ENCODE data around the gene CYGB.

DNA sequence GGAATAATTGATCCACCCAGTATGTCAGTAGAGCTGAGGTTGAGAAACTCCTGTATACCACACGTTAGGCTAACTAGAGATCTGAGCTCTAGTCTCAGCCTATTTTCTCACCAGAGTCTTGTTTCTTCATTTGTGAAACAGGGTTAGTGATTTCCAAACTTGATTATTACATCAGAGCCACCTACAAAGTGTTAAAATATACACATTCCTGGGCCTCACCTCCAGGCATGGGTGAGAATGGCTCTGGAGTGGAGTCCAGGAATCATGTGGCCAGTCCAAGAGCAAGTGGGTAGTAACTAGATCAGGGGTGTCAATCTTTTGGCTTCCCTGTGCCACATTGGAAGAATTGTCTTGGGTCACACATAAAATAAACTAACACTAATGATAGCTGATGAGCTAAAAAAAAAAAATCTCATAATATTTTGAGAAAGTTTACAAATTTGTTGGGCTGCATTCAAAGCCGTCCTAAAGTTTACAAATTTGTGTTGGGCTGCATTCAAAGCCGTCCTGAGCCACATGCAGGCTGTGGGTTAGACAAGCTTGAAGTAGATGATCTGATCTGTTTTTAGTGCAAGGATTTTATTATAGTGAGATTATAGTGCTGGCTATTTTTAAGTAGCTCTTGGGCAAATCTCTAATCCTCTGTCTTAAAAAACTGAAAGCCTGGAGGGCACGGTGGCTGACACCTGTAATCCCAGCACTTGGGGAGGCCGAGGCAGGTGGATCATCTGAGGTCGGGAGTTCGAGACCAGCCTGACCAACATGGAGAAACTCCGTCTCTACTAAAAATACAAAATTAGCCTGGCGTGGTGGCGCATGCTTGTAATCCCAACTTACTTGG is 22.7 kb upstream of the CYGB start:
- TF ChIP-seq FOS (IDR thresholded peaks at IDR 0.05; ENCODE audit: extremely low read depth, insufficient read length) = no peak
- peak; percentile 41; the same call in 1 of the 2 replicates for TF ChIP-seq CEBPB (tag; IDR thresholded peaks at IDR 0.05)
- no peak for TF ChIP-seq ZNF561 (CRISPR knock-in tag; conservative IDR thresholded peaks at IDR 0.05)
- TF ChIP-seq, protein P1, sequence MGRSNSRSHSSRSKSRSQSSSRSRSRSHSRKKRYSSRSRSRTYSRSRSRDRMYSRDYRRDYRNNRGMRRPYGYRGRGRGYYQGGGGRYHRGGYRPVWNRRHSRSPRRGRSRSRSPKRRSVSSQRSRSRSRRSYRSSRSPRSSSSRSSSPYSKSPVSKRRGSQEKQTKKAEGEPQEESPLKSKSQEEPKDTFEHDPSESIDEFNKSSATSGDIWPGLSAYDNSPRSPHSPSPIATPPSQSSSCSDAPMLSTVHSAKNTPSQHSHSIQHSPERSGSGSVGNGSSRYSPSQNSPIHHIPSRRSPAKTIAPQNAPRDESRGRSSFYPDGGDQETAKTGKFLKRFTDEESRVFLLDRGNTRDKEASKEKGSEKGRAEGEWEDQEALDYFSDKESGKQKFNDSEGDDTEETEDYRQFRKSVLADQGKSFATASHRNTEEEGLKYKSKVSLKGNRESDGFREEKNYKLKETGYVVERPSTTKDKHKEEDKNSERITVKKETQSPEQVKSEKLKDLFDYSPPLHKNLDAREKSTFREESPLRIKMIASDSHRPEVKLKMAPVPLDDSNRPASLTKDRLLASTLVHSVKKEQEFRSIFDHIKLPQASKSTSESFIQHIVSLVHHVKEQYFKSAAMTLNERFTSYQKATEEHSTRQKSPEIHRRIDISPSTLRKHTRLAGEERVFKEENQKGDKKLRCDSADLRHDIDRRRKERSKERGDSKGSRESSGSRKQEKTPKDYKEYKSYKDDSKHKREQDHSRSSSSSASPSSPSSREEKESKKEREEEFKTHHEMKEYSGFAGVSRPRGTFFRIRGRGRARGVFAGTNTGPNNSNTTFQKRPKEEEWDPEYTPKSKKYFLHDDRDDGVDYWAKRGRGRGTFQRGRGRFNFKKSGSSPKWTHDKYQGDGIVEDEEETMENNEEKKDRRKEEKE (IDR thresholded peaks at IDR 0.05; ENCODE audit: borderline replicate concordance in 1 of 2, control insufficient read depth in 1 of 2, low read depth in 2 of 2, low read length in 1 of 2) = no peak
- TF ChIP-seq, protein P2, sequence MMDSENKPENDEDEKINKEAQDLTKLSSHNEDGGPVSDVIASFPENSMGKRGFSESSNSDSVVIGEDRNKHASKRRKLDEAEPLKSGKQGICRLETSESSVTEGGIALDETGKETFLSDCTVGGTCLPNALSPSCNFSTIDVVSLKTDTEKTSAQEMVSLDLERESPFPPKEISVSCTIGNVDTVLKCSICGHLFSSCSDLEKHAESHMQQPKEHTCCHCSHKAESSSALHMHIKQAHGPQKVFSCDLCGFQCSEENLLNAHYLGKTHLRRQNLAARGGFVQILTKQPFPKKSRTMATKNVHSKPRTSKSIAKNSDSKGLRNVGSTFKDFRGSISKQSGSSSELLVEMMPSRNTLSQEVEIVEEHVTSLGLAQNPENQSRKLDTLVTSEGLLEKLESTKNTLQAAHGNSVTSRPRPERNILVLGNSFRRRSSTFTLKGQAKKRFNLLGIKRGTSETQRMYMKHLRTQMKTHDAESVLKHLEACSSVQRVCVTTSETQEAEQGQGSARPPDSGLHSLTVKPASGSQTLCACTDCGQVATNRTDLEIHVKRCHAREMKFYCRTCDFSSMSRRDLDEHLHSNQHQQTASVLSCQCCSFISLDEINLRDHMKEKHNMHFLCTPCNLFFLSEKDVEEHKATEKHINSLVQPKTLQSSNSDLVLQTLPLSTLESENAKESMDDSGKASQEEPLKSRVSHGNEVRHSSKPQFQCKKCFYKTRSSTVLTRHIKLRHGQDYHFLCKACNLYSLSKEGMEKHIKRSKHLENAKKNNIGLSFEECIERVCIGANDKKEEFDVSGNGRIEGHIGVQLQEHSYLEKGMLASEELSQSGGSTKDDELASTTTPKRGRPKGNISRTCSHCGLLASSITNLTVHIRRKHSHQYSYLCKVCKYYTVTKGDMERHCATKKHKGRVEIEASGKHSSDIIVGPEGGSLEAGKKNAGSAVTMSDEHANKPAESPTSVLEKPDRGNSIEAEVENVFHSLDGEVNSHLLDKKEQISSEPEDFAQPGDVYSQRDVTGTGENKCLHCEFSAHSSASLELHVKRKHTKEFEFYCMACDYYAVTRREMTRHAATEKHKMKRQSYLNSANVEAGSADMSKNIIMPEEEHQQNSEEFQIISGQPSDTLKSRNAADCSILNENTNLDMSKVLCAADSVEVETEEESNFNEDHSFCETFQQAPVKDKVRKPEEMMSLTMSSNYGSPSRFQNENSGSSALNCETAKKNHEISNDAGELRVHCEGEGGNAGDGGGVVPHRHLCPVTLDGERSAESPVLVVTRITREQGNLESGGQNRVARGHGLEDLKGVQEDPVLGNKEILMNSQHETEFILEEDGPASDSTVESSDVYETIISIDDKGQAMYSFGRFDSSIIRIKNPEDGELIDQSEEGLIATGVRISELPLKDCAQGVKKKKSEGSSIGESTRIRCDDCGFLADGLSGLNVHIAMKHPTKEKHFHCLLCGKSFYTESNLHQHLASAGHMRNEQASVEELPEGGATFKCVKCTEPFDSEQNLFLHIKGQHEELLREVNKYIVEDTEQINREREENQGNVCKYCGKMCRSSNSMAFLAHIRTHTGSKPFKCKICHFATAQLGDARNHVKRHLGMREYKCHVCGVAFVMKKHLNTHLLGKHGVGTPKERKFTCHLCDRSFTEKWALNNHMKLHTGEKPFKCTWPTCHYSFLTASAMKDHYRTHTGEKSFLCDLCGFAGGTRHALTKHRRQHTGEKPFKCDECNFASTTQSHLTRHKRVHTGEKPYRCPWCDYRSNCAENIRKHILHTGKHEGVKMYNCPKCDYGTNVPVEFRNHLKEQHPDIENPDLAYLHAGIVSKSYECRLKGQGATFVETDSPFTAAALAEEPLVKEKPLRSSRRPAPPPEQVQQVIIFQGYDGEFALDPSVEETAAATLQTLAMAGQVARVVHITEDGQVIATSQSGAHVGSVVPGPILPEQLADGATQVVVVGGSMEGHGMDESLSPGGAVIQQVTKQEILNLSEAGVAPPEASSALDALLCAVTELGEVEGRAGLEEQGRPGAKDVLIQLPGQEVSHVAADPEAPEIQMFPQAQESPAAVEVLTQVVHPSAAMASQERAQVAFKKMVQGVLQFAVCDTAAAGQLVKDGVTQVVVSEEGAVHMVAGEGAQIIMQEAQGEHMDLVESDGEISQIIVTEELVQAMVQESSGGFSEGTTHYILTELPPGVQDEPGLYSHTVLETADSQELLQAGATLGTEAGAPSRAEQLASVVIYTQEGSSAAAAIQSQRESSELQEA (IDR thresholded peaks at IDR 0.05; ENCODE audit: low read depth) = no peak
- no peak for TF ChIP-seq CHCHD3 (CRISPR knock-in tag; IDR thresholded peaks at IDR 0.05)
- TF ChIP-seq NFIX (CRISPR knock-in tag; IDR thresholded peaks at IDR 0.05; ENCODE audit: low read depth) = no peak
- no peak for TF ChIP-seq NR1H2 (CRISPR knock-in tag; IDR thresholded peaks at IDR 0.05)
- no peak for TF ChIP-seq NCOA2 (IDR thresholded peaks at IDR 0.05; ENCODE audit: partially characterized antibody in 2 of 2)
- TF ChIP-seq, protein P3, sequence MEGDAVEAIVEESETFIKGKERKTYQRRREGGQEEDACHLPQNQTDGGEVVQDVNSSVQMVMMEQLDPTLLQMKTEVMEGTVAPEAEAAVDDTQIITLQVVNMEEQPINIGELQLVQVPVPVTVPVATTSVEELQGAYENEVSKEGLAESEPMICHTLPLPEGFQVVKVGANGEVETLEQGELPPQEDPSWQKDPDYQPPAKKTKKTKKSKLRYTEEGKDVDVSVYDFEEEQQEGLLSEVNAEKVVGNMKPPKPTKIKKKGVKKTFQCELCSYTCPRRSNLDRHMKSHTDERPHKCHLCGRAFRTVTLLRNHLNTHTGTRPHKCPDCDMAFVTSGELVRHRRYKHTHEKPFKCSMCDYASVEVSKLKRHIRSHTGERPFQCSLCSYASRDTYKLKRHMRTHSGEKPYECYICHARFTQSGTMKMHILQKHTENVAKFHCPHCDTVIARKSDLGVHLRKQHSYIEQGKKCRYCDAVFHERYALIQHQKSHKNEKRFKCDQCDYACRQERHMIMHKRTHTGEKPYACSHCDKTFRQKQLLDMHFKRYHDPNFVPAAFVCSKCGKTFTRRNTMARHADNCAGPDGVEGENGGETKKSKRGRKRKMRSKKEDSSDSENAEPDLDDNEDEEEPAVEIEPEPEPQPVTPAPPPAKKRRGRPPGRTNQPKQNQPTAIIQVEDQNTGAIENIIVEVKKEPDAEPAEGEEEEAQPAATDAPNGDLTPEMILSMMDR (IDR thresholded peaks at IDR 0.05 in 2 of 3, conservative IDR thresholded peaks at IDR 0.05 in 1 of 3; ENCODE audit: insufficient read depth in 2 of 3, low read depth in 1 of 3, low read length in 3 of 3) = no peak

Data from K562 (cell line).